ENCODE measurements around the gene GOLGA6B. TPM values are rescaled to one million over a fixed set of nuclear protein-coding genes. Genes with fewer than 3 reads are reported as not detected.
"Not testable (repeated sequence)": the region's sequence is repeated elsewhere in the genome, so short reads cannot be mapped to it uniquely, and the experiment has no call there.

GOLGA6B gene
- not detected for polyA plus RNA-seq (ENCODE audit: insufficient read length)

GRCh38 chr15:72654397-72654796 lies at the start of gene GOLGA6B:
GOLGA6B (plus strand) TSS chr15:72654697; CDS start chr15:72654738, 41 bp downstream.
- DNase-seq = not testable (repeated sequence)

- no peak for DNase-seq
Observed at GRCh38 chr15:72604794-72605193, 49.7 kb upstream of the GOLGA6B start.

- DNase-seq = not testable (repeated sequence)
Observed at GRCh38 chr15:72608084-72608483, 46.4 kb upstream of the GOLGA6B start.

- DNase-seq = no peak
Observed at GRCh38 chr15:72609862-72610261, 44.6 kb upstream of the GOLGA6B start.

GRCh38 chr15:72612324-72612723 lies 42.2 kb upstream of the GOLGA6B start:
- DNase-seq = not testable (repeated sequence)

GRCh38 chr15:72614810-72615532 lies 39.5 kb upstream of the GOLGA6B start:
- DNase-seq = no peak

GRCh38 chr15:72615533-72616233 lies 38.8 kb upstream of the GOLGA6B start:
- not testable (repeated sequence) for DNase-seq

GRCh38 chr15:72616491-72617210 lies 37.8 kb upstream of the GOLGA6B start:
- no peak for DNase-seq

- DNase-seq = not testable (repeated sequence)
Observed at GRCh38 chr15:72623854-72624253, 30.6 kb upstream of the GOLGA6B start.

GRCh38 chr15:72626153-72626552 lies 28.3 kb upstream of the GOLGA6B start:
- not testable (repeated sequence) for DNase-seq

- DNase-seq = not testable (repeated sequence)
Observed at GRCh38 chr15:72628249-72629067, 26.0 kb upstream of the GOLGA6B start.

GRCh38 chr15:72629068-72629570 lies 25.4 kb upstream of the GOLGA6B start:
- not testable (repeated sequence) for DNase-seq

GRCh38 chr15:72636519-72637282 lies 17.8 kb upstream of the GOLGA6B start:
- DNase-seq = not testable (repeated sequence)

GRCh38 chr15:72639759-72640483 lies 14.6 kb upstream of the GOLGA6B start:
- not testable (repeated sequence) for DNase-seq

GRCh38 chr15:72642271-72642670 lies 12.2 kb upstream of the GOLGA6B start:
- DNase-seq = not testable (repeated sequence)

- DNase-seq = not testable (repeated sequence)
Observed at GRCh38 chr15:72648631-72649253, 5.8 kb upstream of the GOLGA6B start.

GRCh38 chr15:72656014-72656413 lies 1.5 kb downstream of the GOLGA6B start:
- DNase-seq = not testable (repeated sequence)

- not testable (repeated sequence) for DNase-seq
Observed at GRCh38 chr15:72661081-72661480, 6.6 kb downstream of the GOLGA6B start.

- not testable (repeated sequence) for DNase-seq
Observed at GRCh38 chr15:72663931-72664330, 9.4 kb downstream of the GOLGA6B start.

GRCh38 chr15:72665706-72666105 lies 11.2 kb downstream of the GOLGA6B start:
- DNase-seq = not testable (repeated sequence)
